SK-N-SH (cell line): ENCODE data around the gene DOCK10. TPM values are rescaled to one million over a fixed set of nuclear protein-coding genes. Genes with fewer than 3 reads are reported as not detected.

Experiments used
- CTCF ChIA-PET: fragments of 300-600, 350-600 bp; formaldehyde crosslinking; extraction: SDS; loops from one replicate; lab custom pipeline; 2021; lab: Yijun Ruan, JAX
- POLR2A ChIA-PET: fragments of 350-600 bp; sonication (Branson Sonifier 250); formaldehyde crosslinking; extraction: SDS; loops from one replicate; lab custom pipeline; 2020; ENCODE audit warnings: antibody characterized with exemption, inconsistent platforms; lab: Yijun Ruan, JAX
- DNase-seq: peaks from one replicate; pipeline ENCODE4 v3.0.0; 2012
- H2AFZ ChIP-seq: fragments of 200-600 bp; sonication (generic); 2 replicates; pipeline ENCODE4 v1.8.1; 2016; ENCODE audit warnings: antibody characterized with exemption, mild to moderate bottlenecking, low read depth
- H3F3A ChIP-seq: fragments of 200-600 bp; sonication (generic); replicated peaks from 2 replicates; pipeline ENCODE3; 2016; ENCODE audit warnings: antibody characterized with exemption, mild to moderate bottlenecking; ENCODE audit not compliant: insufficient read depth
- H3K27ac ChIP-seq, 2 experiments: fragments of 200-500 bp in 1 of 2; fragments of 200-600 bp in 1 of 2; sonication (Bioruptor generic) in 1 of 2; sonication (generic), shearing (Covaris generic) in 1 of 2; 2 replicates each; pipeline versions ENCODE4 v1.5.1 to v1.6.1; 2014 to 2016; ENCODE audit warnings: low read depth in 2 of 2, inconsistent platforms in 1 of 2, low read length in 1 of 2, mild to moderate bottlenecking in 1 of 2, mixed read lengths in 1 of 2
- H3K27me3 ChIP-seq: fragments of 200-600 bp; sonication (generic), shearing (Covaris generic); 2 replicates; pipeline ENCODE4 v1.6.1; 2016; ENCODE audit warnings: mixed run types; ENCODE audit not compliant: insufficient read depth
- H3K36me3 ChIP-seq, 2 experiments: fragments of 200-500 bp in 1 of 2; fragments of 200-600 bp in 1 of 2; sonication (Bioruptor generic) in 1 of 2; sonication (generic) in 1 of 2; replicated peaks in 1 of 2; 2 replicates each; pipeline versions ENCODE3 to v1.5.1; 2014 to 2016; ENCODE audit warnings: low read length in 1 of 2, mild to moderate bottlenecking in 1 of 2; ENCODE audit not compliant: insufficient read depth in 2 of 2, control insufficient read depth in 1 of 2
- H3K4me1 ChIP-seq, 2 experiments: fragments of 200-500 bp in 1 of 2; fragments of 200-600 bp in 1 of 2; sonication (Bioruptor generic) in 1 of 2; sonication (generic), shearing (Covaris generic) in 1 of 2; 2 replicates each; pipeline versions ENCODE4 v1.5.1 to v1.6.1; 2014 to 2016; ENCODE audit warnings: low read depth in 1 of 2, low read length in 1 of 2, mixed run types in 1 of 2; ENCODE audit not compliant: insufficient read depth in 2 of 2, control insufficient read depth in 1 of 2
- H3K4me2 ChIP-seq: fragments of 200-600 bp; sonication (generic), shearing (Covaris generic); 2 replicates; pipeline ENCODE4 v1.6.1; 2017; ENCODE audit warnings: mixed run types
- H3K4me3 ChIP-seq, 2 experiments: fragments of 200-500 bp in 1 of 2; fragments of 200-600 bp in 1 of 2; sonication (Bioruptor generic) in 1 of 2; sonication (generic), shearing (Covaris generic) in 1 of 2; 2 replicates each; pipeline versions ENCODE4 v1.5.1 to v1.8.1; 2014 to 2016; ENCODE audit warnings: low read depth in 2 of 2, inconsistent platforms in 1 of 2, low read length in 1 of 2, mild to moderate bottlenecking in 1 of 2, mixed read lengths in 1 of 2, moderate library complexity in 1 of 2
- H3K79me2 ChIP-seq: fragments of 200-600 bp; sonication (generic); 2 replicates; pipeline ENCODE4 v1.8.1; 2017; ENCODE audit warnings: mild to moderate bottlenecking; ENCODE audit not compliant: insufficient read depth
- H3K9ac ChIP-seq: fragments of 200-600 bp; sonication (generic); 2 replicates; pipeline ENCODE4 v1.6.1; 2017; ENCODE audit warnings: mixed run types
- H3K9me2 ChIP-seq: fragments of 200-600 bp; sonication (generic); 2 replicates; pipeline ENCODE4 v1.6.1; 2017; ENCODE audit warnings: mixed run types
- H3K9me3 ChIP-seq: fragments of 200-600 bp; sonication (generic); 2 replicates; pipeline ENCODE4 v1.6.1; 2017; ENCODE audit warnings: mixed run types, mild to moderate bottlenecking, moderate library complexity
- H4K20me1 ChIP-seq: fragments of 200-600 bp; sonication (generic); 2 replicates; pipeline ENCODE4 v1.6.1; 2017; ENCODE audit warnings: mild to moderate bottlenecking, mixed run types; ENCODE audit not compliant: insufficient read depth
- EP300 ChIP-seq, 2 experiments: IDR thresholded peaks; 2 replicates each; pipeline versions ENCODE4 v1.4.0 to v1.6.1; 2012; ENCODE audit warnings: borderline replicate concordance in 1 of 2, low read depth in 1 of 2, low read length in 1 of 2
- FOSL2 ChIP-seq: IDR thresholded peaks from 2 replicates; pipeline ENCODE4 v1.4.0; 2012; ENCODE audit warnings: low read depth, mild to moderate bottlenecking, moderate library complexity, borderline replicate concordance
- GATA2 ChIP-seq: sonication (generic); formaldehyde crosslinking; IDR thresholded peaks from 2 replicates; pipeline ENCODE4 v1.5.0; 2020; ENCODE audit warnings: mild to moderate bottlenecking, missing genetic modification reagents
- JUND ChIP-seq: IDR thresholded peaks from 2 replicates; pipeline ENCODE4 v1.4.0; 2012
- NFIC ChIP-seq: IDR thresholded peaks from 2 replicates; pipeline ENCODE4 v1.4.0; 2012; ENCODE audit warnings: borderline replicate concordance
- POLR2AphosphoS5 ChIP-seq: IDR thresholded peaks from 2 replicates; pipeline ENCODE4 v1.6.1; 2012; ENCODE audit warnings: low read depth, low read length
- RAD21 ChIP-seq: IDR thresholded peaks from 2 replicates; pipeline ENCODE4 v1.6.1; 2012; ENCODE audit warnings: mild to moderate bottlenecking, low read length
- SIN3A ChIP-seq: IDR thresholded peaks from 2 replicates; pipeline ENCODE4 v1.6.1; 2012; ENCODE audit warnings: low read depth, mild to moderate bottlenecking, low read length, moderate library complexity, borderline replicate concordance
- TCF12 ChIP-seq: IDR thresholded peaks from 2 replicates; pipeline ENCODE4 v1.4.0; 2012
- TEAD4 ChIP-seq: IDR thresholded peaks from 2 replicates; pipeline ENCODE4 v1.4.0; 2012; ENCODE audit warnings: mild to moderate bottlenecking, borderline replicate concordance; ENCODE audit not compliant: insufficient read depth
- YY1 ChIP-seq: IDR thresholded peaks from 2 replicates; pipeline ENCODE4 v1.4.0; 2012; ENCODE audit warnings: low read depth, mild to moderate bottlenecking
- WGBS: methylation state at CpG from one replicate; pipeline ENCODE4 v1.1.6; 2017; ENCODE audit warnings: low lambda C conversion rate; 5-methylcytosine and 5-hydroxymethylcytosine counted together
- polyA plus RNA-seq, 3 experiments: library from polyadenylated mRNA; depleted of rRNA; stranded (reverse); fragments of >200 nt; gene quantifications; 2 replicates each; pipeline ENCODE4 v1.2.3, GENCODE V29; 2012
- TF ChIP-seq, protein P1 (sequence below): fragments of 150-350 bp; IDR thresholded peaks from 2 replicates; pipeline ENCODE4 v1.6.1; 2017; ENCODE audit warnings: antibody characterized with exemption, low read length, low read depth, borderline replicate concordance
- TF ChIP-seq, protein P2 (sequence below): fragments of 150-350 bp; IDR thresholded peaks from 2 replicates; pipeline ENCODE4 v1.6.1; 2016; ENCODE audit warnings: mild to moderate bottlenecking, low read depth, low read length
- TF ChIP-seq, protein P3 (sequence below): IDR thresholded peaks from 2 replicates; pipeline ENCODE4 v1.4.0; 2012; ENCODE audit warnings: low read depth
- TF ChIP-seq, protein P4 (sequence below): IDR thresholded peaks from 2 replicates; pipeline ENCODE4 v1.6.1; 2012; ENCODE audit warnings: mild to moderate bottlenecking, low read depth, low read length, moderate library complexity

The DOCK10 gene
- polyA plus RNA-seq, 1 of the 3 experiments (the other 2 are of a cell fraction): 24.1 TPM

DNA sequence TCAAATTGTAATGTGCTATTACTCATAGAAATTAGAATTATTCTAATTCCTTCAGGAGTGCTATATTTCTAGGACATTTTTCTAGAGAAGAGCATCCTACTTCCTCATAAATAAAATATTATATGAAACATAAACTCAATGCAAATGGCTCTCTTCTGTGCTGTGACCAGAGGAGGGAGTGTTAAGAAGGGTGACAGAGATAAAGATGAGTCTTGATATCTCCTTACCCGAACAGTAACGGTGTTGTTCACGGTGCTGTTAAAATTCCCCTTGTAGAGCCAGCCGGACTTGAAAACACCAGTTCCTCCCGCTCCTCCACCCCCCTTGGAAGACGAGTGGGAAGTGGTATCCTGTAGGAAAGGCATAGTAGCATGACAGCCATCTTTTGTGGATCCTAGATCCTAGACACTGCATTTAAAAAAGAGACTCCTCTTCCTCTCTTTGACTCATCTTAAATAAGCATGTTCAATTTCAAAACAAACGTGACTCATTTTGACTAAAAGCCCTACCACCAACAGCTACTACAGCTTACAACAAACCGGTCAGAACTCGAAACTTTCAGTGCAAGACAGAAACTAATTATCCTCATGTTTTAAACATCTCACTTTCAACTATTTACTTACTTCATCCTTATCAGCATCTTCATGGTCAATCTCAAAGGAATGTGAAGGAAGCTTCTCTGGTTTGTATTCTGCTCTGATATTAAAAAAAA, 156.3 kb downstream of the DOCK10 start:
- Histone ChIP-seq H4K20me1 (no peaks in the 10 kb centered on the region), H3F3A (peaks cover 66% of the 10 kb centered on the region), H3K27ac (peak overlapping the region in 1 of 2 experiments; percentile 88; a peak in 2 of 4 replicates), H3K4me3 (no peak overlapping the region), H3K36me3 (peaks cover 3 to 35% of the 10 kb centered on the region in 2 experiments), H3K4me2 (peak overlapping the region; percentile 55), H3K27me3 (no peaks in the 10 kb centered on the region), H3K4me1 (peaks cover 8 to 39% of the 10 kb centered on the region in 2 experiments), H3K9ac (peak overlapping the region; percentile 32; the same call in 1 of the 2 replicates), H3K9me3 (no peaks in the 10 kb centered on the region), H2AFZ (no peak overlapping the region), H3K79me2 (no peaks in the 10 kb centered on the region), H3K9me2 (no peaks in the 10 kb centered on the region)
- DNase-seq: no peak
- CTCF ChIA-PET: no interaction called here
- POLR2A ChIA-PET: no interaction called here
- TF ChIP-seq, protein P1, sequence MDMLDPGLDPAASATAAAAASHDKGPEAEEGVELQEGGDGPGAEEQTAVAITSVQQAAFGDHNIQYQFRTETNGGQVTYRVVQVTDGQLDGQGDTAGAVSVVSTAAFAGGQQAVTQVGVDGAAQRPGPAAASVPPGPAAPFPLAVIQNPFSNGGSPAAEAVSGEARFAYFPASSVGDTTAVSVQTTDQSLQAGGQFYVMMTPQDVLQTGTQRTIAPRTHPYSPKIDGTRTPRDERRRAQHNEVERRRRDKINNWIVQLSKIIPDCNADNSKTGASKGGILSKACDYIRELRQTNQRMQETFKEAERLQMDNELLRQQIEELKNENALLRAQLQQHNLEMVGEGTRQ: no peak
- TF ChIP-seq GATA2 (CRISPR knock-in tag): no peak
- TF ChIP-seq JUND: peak; percentile 59
- no peak for TF ChIP-seq SIN3A
- TF ChIP-seq FOSL2: peak; percentile 66; the same call in 1 of the 2 replicates
- TF ChIP-seq EP300 (IDR thresholded peaks at IDR 0.05; ENCODE audit: borderline replicate concordance in 1 of 2, low read depth in 1 of 2, low read length in 1 of 2): peak in 1 of 2 experiments; percentile 56; a peak in 1 of 4 replicates
- TF ChIP-seq TCF12: peak; percentile 57
- TF ChIP-seq NFIC: peak; percentile 15; the same call in 1 of the 2 replicates
- no peak for TF ChIP-seq TEAD4
- peak; percentile 49; the same call in 1 of the 2 replicates for TF ChIP-seq YY1
- WGBS: 82% methylated on average over 9 of the region's 9 CpGs

DNA sequence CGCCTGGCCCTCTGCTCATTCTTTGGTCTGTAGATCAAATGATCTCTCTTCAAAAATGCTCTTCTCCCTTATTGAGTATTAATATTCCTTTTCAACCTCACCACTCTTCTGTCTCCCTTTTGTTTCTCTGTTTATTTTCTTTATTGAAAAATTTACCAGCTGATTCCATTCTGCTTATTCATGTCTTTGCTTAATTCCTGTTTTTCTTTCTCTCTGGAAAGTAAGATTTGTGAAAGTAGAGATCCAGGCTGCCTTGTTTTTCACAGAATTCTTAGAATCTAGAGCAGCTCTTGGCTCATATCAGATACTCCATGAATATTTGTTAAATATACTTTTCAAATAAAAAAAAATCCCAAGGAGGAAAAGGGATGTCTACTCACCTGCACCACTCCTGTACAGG, 157.0 kb downstream of the DOCK10 start:
- no peak overlapping the region for H2AFZ ChIP-seq
- 87% methylated on average over 1 of the region's 1 CpG for WGBS
- H3K36me3 ChIP-seq: peaks cover 6 to 42% of the 10 kb centered on the region in 2 experiments
- no peak for DNase-seq
- peaks cover 8 to 39% of the 10 kb centered on the region in 2 experiments for H3K4me1 ChIP-seq
- peak overlapping the region; percentile 55 for H3K4me2 ChIP-seq
- H3K27me3 ChIP-seq: no peaks in the 10 kb centered on the region
- no peaks in the 10 kb centered on the region for H3K9me2 ChIP-seq
- no peaks in the 10 kb centered on the region for H3K9me3 ChIP-seq
- H3F3A ChIP-seq: peaks cover 66% of the 10 kb centered on the region
- TF ChIP-seq RAD21: no peak
- TF ChIP-seq, protein P2, sequence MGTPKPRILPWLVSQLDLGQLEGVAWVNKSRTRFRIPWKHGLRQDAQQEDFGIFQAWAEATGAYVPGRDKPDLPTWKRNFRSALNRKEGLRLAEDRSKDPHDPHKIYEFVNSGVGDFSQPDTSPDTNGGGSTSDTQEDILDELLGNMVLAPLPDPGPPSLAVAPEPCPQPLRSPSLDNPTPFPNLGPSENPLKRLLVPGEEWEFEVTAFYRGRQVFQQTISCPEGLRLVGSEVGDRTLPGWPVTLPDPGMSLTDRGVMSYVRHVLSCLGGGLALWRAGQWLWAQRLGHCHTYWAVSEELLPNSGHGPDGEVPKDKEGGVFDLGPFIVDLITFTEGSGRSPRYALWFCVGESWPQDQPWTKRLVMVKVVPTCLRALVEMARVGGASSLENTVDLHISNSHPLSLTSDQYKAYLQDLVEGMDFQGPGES: no peak
- no peak for TF ChIP-seq NFIC
- TF ChIP-seq POLR2AphosphoS5: no peak
- no peak for TF ChIP-seq TEAD4
- TF ChIP-seq, protein P3, sequence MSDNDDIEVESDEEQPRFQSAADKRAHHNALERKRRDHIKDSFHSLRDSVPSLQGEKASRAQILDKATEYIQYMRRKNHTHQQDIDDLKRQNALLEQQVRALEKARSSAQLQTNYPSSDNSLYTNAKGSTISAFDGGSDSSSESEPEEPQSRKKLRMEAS: no peak
- TF ChIP-seq, protein P4, sequence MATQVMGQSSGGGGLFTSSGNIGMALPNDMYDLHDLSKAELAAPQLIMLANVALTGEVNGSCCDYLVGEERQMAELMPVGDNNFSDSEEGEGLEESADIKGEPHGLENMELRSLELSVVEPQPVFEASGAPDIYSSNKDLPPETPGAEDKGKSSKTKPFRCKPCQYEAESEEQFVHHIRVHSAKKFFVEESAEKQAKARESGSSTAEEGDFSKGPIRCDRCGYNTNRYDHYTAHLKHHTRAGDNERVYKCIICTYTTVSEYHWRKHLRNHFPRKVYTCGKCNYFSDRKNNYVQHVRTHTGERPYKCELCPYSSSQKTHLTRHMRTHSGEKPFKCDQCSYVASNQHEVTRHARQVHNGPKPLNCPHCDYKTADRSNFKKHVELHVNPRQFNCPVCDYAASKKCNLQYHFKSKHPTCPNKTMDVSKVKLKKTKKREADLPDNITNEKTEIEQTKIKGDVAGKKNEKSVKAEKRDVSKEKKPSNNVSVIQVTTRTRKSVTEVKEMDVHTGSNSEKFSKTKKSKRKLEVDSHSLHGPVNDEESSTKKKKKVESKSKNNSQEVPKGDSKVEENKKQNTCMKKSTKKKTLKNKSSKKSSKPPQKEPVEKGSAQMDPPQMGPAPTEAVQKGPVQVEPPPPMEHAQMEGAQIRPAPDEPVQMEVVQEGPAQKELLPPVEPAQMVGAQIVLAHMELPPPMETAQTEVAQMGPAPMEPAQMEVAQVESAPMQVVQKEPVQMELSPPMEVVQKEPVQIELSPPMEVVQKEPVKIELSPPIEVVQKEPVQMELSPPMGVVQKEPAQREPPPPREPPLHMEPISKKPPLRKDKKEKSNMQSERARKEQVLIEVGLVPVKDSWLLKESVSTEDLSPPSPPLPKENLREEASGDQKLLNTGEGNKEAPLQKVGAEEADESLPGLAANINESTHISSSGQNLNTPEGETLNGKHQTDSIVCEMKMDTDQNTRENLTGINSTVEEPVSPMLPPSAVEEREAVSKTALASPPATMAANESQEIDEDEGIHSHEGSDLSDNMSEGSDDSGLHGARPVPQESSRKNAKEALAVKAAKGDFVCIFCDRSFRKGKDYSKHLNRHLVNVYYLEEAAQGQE: no peak
- ChIA-PET CTCF (interaction anchor here (0.6 kb wide), 1 partner anchor 33 kb away, joined by 3 read pairs; no protein-coding TSS in a partner anchor), POLR2A (no interaction called here)
- H3K27ac ChIP-seq: peak overlapping the region in 1 of 2 experiments; percentile 88; a peak in 2 of 4 replicates
- H3K9ac ChIP-seq: no peak overlapping the region
- no peaks in the 10 kb centered on the region for H3K79me2 ChIP-seq
- H4K20me1 ChIP-seq: no peaks in the 10 kb centered on the region
- H3K4me3 ChIP-seq: no peak overlapping the region
